ENCODE results near the gene ANKRD52.
A peak's percentile ranks its signal among the peaks of the same experiment; 100 is the strongest.
"Not testable (repeated sequence)": the region's sequence is repeated elsewhere in the genome, so short reads cannot be mapped to it uniquely, and the experiment has no call there.

Gene ANKRD52

DNA sequence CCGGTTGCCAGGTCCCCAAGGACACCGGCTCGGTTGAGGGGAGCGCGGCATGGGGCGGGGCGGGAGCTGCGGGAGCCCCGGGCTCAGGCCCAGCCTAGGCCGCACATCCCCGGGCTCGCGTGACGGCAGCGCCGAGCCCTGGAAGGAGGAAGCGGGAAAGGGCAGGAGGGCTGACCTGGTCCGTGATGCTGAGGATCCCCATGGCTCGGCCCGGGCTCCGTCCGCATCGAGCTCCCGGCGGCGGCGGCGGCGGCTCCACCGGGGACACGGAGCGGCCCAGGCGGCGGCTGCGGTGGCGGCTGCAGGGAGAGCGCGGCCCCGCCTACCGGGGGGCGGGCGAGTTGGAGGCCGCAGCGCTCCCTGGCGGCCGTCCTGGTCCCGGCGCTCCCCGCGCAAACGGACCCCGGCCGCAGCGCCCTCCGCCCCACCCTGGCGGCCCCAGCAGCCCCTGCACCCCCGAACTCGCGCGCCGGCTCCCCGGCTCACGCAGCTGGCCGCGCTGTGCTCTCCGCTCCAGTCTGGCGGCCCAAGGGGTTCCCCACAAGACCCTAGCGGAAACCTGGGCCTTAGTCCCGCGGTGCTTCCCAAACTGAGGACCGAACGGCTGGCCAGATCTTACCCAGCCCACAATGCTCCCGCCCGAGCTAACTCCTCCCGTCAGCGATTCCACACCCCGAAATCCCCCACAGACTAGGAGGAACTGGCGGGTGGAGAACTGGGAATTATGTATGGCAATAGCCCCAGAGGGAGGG is at the start of gene ANKRD52:
ANKRD52 (minus strand) TSS at position 317 of the 752 bp plus-strand sequence; CDS start at position 202, 115 bp downstream.
- peak; percentile 82 for DNase-seq

DNA sequence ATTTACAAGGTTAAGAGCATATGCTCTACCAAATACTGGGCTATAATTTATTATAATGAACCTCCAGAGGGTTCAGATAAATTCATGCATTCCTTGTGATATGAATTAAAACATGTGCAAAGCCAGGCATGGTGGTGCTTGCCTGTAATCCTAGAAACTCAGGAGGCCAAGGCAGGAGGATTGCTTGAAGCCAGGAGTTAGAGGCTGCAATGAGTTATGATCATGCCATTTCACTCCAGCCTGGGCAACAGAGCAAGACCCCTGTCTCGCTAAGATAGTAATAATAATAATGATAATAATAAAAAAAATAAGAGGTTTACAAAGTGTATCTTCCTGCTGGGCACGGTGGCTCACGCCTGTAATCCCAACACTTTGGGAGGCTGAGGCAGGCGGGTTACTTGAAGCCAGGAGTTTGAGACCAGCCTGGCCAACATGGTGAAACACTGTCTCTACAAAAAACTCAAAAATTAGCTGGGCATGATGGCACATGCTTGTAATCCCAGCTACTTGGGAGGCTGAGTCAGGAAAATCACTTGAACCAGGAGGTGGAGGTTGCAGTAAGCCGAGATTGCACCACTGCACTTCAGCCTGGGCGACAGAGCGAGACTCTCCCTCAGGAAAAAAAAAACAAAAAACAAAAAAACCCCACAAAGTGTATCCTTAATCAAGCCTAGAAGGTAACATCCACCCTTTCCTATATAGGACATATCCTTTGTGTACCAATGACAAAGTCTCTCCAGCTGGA is 49.2 kb upstream of the ANKRD52 start:
- DNase-seq = no peak

DNA sequence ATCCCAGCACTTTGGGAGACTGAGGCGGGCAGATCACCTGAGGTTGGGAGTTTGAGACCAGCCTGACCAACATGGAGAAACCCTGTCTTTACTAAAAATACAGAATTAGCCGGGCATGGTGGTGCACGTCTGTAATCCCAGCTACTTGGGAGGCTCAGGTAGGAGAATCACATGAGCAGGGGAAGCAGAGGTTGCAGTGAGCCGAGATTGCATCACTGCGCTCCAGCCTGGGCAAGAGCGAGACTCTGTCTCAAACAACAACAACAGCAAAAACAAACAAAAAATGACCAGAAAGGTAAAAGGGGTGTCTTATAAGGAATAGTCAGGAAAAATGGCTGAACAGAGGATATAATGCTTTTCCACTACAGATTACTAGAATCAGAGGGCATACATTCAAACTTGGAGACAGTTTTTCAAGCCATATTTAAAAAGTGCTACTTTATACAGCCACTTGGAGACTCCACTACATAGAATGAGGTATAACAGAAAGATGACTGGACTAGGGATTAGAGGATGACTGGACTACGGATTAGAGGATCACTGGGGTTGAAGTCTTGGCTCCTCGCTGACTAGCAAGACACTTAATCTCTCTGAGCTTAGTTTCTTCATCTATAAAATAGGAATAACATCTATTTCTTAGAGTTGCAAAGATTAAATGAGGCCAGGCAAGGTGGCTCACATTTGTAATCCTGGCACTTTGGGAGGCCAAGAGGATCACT is 46.8 kb upstream of the ANKRD52 start:
- no peak for DNase-seq

DNA sequence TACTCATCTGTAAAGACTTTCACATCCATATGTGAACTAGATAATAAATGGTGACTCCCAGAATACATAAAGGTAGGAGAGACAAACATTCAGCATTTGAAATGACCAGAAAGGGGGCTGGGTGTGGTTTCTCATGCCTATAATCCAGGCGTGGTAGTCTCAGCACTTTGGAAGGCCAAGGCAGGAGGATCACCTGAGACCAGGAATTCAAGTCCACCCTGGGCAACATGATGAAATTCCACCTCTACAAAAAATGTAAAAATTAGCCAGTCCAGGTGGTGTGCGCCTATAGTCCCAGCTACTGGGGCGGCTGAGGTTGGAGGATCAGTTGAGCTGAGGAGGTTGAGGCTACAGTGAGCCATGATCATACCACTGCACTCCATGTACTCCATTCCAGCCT is 46.1 kb upstream of the ANKRD52 start:
- no peak for DNase-seq

DNA sequence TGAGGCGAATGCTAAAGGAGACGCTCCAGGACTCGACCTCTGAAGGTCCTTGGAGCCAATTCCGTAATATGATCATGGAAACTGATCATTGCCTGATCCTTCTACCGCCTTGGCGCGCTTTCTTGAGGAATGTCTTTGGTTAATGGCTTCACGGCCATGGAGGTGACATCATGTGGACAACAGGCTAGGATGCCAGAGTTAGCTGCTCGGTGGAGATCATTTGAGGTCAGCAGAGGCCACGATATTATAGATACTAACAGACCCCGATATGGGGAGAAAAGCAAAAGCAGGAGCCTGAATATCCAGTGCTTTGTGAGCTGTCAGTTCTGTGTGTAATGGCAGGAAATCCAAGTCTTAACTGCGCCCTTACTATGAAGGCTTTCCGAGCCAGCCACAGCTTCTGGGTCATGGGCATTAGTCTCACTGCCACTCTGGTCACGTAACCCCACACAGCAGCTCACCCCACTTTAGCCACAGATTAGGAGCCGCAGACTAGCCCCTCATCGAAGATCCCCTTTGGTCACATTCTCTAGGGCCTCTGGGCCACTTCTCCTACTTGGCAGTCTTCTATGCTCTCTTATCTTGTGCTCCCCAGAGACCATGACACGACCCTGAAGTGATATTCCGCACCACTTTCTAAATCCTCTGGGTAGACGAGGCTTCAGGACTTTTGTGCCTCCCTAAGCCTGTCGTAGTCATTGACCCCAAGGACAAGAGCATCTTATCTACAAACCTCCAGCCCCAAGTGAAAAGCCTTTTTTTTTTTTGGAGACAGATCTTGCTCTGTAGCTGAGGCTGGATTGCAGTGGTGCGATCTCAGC is 42.7 kb upstream of the ANKRD52 start:
- no peak for DNase-seq

DNA sequence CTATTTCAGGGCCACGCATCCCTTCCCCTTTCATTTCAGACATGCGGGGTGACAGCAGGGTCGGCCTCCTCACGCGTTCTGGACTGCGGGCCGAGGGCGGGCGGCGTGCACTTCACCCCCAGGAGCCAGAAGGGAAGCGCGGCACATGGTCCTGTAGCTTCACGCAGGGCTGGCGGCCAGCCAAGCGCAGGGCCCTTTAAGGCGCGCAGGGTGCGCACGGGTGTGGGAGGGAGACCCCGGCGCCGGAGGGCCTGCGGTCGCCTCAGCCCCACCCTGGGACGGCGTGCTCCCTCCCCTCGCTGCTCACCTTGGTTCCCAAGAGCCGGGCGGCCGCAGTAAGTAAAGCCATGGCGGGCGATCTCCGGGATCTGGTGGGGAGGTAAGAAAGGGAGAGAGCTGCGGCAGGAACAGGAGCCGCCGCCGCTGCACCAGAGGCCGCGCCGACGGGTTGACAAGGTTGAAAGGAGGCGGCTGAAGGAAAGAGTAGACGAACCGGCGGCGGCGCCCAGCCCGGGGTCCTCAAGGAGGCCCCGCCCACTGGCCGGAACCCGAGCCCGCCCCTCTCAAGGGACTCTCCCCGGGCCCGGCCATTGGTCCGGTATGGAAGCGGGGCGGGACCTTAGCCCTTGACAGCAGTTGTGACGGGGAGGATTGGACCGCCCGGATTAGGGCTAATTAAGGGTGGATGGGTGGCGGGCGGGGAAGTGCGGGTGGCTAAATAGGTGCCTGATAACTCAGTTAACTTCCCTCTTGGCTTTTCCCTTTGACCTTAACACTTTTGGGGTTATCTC is 41.9 kb upstream of the ANKRD52 start, which contains the start of gene CS:
CS (minus strand) TSS at position 478 of the 791 bp plus-strand sequence; CDS start at position 349, 129 bp downstream.
- DNase-seq = peak; percentile 99

DNA sequence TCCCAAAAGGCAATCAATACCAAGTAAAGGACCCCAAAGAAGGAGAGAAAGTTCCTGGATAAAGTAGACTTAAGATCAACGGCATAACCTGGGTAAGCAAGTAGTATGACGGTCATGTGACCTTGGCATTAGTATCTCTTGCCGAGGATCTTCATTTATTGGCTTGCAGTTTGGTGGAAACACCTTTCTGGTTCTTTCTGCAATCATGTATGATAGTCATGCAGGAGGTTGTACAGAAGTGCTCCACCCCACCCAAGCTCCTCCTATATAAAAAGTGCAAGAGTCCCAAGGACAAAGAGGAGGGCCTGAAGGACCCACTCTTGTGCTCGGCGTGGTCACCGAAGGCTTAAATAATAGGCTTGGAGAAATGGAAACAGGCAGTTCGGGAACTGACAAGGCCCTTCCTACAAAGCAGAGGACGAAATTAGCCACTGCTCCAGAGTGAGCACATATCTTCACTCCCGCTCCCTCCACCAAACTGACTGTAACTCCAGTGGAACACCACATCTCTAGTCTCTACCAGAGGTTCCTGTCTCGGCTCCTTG is 41.2 kb upstream of the ANKRD52 start:
- peak; percentile 27 for DNase-seq

DNA sequence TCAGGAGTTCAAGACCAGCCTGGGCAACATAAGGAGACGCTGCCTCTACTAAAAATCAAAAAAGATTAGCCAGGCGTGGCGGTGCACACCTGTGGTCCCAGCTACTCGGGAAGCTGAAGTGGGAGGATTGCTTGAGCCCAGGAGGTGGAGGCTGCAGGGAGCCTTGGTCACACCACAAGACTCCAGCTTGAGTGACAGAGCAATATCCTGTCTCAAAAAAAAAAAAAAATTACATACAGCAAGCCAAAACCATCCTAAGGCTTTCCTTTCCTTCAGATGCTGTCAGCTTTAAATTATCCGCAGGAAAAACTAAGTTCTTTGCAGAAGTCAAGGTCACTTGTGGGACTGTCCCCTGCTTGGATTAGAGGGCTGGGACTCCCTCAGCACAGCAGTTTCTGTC is 40.6 kb upstream of the ANKRD52 start:
- DNase-seq = no peak

DNA sequence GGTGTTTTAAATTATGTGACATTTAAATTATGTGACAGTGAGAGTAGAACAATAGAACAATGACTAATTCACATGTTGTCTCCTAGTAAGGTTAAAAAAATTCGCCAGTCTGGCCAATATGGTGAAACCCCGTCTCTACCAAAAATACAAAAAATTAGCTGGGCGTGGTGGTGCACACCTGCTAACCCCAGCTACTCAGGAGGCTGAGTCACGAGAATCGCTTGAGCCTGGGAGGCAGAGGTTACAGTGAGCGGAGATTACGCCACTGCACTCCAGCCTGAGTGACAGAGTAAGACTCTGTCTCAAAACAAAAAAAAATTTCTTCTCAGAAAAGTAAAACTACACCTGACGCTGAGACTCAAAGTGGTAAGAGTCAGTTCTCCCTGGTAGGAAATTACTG is 39.2 kb upstream of the ANKRD52 start:
- no peak for DNase-seq

DNA sequence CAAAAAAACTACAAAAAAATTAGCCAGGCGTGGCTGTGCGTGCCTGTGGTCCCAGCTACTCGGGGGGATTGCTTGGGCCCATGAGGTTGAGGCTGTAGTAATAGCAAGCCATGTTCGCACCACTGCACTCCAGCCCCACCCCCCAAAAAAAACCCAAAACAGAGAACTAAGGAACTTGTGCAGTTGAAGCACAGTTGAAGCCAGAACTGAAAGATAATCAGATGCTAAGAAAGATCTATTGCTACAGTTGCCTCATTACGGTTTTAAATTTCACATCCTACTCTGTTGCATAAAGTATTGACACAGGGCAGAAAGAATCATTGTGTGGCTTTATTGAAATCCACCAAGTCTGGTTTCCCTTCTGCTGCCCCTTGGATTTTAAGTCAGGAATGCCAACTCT is 38.1 kb upstream of the ANKRD52 start:
- DNase-seq = no peak

DNA sequence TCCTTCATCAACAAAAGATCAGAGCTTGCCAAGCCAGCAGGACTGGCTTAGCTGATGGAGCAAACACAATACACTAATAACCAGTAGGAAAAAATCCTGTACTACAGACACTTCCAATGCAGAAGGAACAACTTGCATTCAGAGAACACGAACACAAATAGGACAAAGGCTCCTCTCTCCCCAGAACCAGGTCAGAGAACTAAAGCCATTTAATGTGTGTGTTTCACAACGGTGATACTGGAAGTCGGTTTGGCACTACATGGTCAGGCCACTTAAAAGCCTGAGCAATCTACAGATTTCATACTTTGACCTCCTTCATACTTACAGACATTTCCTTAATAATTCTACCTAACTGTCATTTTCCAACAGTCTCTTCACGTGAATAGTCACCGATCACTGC is 35.6 kb upstream of the ANKRD52 start:
- no peak for DNase-seq

DNA sequence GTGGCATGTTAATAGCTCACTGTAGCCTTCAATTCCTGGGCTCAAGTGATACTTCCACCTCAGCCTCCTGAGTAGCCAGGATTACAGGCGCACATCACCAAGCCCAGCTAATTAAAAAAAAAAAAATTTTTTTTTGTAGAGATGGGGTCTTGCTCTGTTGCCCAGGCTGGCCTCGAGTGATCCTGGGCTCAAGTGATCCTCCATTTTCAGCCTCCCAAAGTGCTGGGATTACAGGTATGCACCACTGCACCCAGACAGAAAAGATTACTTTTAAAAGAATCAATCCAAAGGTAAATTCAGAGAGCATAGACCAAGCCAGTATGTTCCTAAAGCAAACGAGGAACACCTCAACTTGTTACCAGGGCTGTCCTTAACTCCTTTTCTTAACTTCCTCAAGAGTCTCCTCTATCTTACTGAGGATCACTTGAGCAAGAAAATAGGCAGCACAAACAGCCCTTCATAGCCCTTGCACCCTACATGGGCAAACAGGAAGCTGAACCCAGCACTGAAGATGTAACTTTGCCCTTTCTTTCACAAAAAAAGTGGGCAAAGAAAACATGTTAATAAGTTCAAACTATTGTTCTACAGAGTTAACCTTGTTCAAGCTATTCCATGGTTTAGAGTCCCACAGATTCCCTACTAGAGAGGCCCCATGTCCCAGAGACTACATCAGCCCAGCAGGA is 30.7 kb upstream of the ANKRD52 start:
- DNase-seq = no peak

DNA sequence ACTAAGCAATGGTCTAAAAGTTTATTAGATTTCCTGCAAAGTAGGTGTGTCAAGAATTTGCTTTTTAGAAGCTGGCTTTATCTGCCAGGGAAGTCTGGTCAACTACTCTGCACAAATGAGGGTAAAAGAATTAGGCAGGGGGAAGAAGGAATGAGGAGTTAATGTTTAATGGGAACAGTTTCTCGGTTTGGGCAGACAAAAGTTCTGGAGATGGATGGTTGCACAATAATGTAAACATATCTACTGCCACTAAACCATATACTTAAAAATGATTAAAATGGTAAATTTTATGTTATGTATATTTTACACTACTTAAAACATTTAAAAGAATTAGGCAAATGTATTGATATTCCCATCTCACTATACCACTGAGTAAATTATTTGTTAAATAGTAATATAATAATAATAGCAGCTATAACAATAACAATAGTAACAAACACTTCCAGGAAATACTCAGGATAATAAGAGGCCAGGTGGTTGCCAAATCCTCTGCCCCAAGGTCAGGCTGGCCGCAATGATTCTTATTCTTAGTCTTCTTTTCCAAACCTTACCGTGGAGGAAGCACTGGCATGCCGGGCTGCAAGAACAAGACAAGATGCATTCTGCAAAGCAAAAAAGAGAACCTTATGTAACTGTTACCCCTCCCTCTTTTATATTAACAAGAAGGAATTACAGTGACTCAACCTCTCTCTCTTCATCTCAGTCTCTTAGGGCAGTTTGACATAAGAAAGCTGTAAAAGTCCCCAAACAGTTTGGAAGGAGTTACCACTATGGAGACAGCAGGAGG is 28.1 kb upstream of the ANKRD52 start:
- DNase-seq = no peak

DNA sequence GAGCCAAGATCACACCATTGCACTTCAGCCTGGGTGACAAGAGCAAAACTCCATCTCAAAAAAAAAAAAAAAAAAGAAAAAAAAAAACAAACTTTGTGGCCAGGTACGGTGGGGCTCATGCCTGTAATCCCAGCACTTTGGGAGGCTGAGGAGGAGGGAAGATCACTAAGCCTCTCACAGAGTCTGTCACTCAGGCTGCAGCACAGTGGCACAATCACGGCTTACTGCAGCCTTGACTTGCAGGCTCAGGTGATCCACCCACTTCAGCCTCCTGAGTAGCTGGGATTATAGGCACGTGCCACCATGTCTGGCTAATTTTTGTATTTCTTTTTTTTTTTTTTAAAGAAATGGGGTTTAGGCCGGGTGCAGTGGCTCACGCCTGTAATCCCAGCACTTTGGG is 26.1 kb upstream of the ANKRD52 start:
- not testable (repeated sequence) for DNase-seq

DNA sequence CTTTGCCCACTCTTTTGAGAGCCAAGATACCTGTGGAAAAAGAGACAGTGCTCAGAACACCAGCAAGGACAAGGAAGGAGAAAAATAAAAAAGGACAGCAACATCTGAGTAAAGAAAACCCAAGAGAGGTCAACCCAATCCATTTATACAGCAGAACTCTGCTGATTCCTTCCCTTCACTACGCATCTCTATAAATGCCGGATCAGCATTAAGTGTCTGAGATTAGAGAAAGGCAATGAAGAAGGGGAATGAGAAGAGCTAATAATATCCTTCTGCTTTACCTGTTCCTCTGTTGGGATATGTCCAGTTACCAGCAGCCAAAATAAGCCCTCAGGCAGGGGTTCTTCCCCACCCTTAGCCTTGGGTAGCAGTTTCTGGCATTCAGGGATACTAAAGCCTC is 24.4 kb upstream of the ANKRD52 start:
- no peak for DNase-seq

DNA sequence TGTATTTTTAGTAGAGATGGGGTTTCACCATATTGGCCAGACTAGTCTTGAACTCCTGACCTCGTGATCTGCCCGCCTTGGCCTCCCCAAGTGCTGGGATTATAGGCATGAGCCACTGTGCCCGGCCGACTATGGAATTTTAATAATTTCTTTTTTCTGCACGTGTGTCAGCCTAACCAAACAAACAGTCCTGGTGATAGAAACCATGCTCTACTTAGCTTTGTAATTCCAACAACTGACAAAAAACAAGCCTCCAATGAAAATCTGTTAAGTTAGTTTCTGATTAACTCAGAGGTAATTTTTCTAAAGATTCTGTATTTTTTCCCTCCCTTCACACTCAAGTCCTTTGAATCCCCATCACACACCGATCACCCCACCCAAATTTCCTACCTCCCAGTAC is 23.8 kb upstream of the ANKRD52 start:
- DNase-seq = no peak

DNA sequence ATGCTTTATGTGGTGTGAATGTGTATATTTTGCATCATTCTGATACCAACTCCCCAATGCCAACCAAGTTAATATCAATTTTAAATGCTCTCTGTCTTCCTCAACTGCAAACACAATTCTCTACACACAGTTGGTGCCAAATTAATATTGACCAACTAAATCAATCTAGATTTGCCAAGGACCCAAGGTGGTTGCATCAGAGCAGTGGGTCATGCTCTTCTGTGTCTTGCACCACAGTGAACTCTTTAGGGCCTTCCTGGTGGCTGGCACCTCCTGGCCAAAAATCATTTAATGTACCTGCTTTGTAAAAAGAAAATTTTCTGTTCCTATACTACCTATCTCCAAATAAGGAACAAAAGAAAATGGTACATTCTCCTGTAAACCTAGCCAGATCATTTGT is 22.7 kb upstream of the ANKRD52 start:
- no peak for DNase-seq

DNA sequence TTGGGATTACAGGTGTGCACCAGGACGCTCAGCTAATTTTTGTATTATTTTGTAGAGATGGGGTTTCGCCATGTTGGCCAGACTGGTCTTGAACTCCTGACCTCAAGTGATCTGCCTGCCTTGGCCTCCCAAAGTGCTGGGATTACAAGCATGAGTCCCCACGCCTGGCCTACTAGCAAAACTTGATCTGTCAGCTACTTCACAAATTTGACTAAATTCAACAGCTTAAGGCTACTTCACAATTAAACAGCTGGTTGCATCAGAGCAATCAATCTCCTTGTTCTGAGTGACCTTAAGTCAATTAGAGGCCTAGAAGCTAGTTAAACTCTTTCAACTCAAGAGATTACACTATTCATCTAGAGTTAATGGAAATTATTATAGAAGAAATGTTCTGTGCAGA is 20.7 kb upstream of the ANKRD52 start:
- DNase-seq = no peak

DNA sequence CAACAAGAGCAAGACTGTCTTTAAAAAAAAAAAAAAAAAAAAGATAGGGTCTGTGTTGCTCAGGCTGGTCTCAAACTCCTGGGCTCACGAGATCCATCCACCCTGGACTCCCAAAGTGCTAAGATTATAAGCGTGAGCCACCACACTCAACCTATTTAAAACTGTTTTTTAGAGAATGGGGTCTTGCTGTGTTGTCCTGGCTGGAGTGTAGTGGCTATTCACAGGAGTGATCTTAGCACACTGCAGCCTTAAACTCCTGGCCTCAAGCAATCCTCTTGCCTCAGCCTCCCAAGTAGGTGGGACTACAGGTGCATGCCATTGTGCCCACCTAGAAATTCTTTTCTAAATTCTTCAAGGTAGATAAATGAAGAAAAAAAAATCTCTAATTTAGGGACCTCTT is 16.1 kb upstream of the ANKRD52 start:
- DNase-seq = no peak

DNA sequence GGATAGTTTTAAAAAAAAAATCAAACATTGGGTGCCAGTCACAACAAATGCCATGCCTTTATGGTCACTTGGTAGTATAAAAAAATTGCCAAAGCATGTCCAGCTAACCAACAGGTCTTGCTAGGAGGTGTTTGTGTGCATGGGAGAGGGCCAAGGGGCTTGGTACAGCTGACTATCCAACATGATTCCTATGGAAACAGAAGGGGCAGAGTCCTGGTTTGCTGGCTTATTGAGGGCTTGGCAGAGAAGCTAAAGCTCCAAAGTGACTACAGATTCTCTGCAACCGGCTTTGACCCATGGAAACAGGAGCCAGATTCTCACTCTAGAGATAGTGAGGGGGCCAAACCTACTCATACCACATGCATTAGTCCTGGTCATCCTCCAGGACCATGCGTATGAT is 14.3 kb upstream of the ANKRD52 start:
- not testable (repeated sequence) for DNase-seq
